CD1c-positive myeloid dendritic cell (primary cell): ENCODE data around the gene H3-3A.
"Not testable (repeated sequence)": the region's sequence is repeated elsewhere in the genome, so short reads cannot be mapped to it uniquely, and the experiment has no call there.

Experiments
- DNase-seq: peaks from one replicate; pipeline ENCODE4 v3.0.0-alpha.2; 2016; ENCODE audit errors: extremely low spot score

H3-3A gene

DNA sequence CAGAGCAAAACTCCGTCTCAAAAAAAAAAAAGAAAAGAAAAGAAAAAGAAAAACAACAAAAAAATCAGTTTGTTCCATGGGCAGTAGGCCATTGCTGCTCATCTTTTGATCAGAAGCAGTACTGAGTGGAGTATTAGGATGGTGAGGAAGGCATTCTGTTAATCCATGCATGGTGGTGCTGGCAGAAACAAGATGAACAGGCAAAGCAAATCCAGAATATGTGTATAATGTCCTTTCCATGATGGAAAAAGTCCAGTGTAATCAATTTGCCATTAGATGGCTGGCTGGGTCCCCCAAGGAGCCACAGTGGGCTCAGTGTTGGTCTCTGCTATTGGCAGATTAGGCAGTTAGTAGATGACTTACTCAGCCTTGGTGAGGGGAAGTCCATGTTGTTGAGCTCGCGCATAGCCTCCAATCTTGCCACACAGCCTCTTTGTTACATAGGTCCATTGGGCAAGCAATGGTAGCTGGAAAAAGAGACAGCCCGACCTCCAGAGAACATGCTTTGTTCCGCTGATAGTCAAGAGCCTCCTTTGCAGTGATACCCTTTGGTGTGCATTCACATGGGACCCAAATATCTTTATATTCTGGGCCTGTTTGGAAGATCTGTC, 23.3 kb downstream of the H3-3A start:
- no peak for DNase-seq

DNA sequence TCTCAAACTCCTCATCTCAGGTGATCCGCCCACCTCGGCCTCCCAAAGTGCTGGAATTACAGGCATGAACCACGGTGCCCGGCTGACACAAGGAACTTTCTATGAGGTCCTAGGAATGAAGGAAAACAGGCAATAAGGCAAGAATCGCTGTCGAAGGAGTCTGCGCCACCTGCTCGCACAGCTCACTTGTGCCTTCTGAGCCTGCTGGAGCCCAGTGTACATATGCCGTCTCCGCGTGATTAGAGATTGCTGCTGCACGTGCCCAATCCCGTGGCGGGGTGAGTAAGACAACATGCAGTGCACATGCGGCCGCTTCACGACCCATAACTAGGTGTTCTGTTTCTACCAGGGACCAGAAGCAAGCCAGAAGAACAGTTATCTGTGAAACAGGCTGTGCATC, 24.3 kb downstream of the H3-3A start:
- no peak for DNase-seq

DNA sequence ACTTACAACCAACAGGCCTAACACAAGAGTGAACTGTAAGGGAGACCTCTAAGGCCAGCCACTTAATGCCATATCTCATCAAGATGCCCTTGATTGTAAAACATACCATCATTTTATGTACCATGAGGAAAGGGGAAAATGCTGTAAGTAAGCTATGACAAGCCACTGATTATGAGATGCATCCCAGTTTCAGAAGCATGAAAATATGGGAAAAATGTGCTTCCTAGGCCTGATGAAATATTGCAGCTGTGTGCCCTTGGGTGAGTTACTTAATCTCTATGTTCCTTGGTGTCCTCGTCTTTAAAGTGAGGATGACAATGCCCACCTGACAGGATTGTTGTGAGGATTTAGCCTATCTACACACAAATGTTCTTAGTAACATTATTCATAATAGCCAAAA, 28.9 kb downstream of the H3-3A start:
- no peak for DNase-seq

DNA sequence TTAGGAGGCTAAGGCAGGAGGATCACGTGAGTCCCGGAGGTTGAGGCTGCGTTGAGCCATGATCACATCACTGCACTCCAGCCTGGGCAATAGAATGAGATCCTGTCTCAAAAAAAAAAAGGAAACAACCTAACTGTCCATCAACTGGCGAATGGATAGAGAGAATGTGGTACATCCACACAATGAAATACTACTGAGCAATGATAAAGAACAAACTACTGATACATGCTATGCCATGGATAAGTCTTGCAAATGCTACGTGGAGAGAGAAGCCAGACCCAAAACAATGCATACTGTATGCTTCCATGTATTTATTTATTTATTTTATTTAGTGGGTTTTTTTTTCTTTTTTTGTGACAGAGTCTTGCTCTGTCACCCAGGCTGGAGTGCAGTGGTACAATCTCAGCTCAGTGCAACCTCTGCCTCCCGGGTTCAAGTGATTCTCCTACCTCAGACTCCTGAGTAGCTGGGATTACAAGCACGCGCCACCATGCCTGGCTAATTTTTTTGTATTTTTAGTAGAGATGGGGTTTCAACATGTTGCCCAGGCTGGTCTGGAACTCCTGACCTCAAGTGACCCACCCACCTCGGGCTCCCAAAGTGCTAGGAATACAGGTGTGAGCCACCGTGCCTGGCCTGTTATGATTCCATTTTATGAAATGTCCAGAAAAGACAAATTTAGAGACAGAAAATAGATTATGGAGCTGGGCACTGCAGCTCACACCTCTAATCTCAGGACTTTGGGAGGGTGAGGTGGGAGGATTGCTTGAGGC, 29.7 kb downstream of the H3-3A start:
- DNase-seq, result not testable (repeated sequence)

DNA sequence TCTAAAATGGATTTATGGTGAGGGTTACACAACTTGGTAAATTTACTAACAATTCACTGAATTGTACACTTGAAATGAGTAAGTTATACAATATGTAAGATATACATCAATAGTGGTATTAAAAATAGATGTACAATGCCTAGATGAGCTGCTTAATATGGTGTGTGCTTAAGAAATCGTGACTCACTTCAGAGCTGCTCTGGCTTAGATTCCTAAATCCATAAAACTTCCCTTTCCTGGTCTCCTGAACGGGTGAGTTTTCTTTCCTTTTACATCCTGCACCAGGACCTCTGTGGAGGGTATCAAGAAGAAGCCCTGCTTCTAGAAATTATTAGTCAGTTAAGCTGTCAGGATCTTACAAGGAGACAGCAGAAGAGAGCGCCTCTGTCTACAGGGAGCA, 30.4 kb downstream of the H3-3A start:
- DNase-seq, result no peak

DNA sequence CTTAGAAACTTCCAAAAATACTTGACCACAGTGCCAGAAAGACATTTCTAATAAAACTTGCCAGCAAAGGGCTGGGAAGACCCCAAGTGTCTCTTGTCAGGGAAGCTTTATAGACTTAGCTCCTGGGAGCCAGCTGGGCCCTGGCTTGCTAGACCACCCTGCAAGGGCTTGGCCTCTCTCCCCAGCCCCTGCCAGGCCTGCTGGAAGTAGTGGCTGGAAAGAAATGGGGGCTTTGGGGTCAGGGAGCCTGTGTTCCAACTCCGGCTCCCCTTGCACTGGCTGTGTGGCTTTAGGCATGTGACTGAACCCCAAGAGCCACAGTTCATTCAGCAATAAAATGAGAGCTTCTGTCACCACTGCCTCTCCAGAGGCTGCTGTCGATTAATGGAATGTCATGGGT, 31.1 kb downstream of the H3-3A start:
- no peak for DNase-seq

DNA sequence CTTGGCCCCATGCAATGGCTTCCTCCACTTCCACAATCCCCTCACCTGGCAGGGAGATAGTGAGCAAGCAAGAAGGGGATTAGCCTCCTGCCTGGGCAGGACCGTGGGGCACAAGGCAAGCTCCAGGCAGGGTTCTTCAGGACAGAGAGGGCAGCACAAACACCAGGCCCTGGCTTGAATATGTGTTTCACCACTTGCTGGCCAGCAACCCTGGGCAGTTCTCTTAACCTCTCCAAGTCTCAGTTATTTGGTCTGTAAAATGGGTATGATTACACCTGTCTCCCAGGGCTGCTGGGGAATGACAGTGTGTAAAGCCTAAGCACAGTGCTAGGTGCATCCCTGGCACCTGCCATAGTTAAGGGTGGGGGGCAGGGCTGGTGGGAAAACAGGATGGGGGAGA, 31.9 kb downstream of the H3-3A start:
- DNase-seq, result no peak

DNA sequence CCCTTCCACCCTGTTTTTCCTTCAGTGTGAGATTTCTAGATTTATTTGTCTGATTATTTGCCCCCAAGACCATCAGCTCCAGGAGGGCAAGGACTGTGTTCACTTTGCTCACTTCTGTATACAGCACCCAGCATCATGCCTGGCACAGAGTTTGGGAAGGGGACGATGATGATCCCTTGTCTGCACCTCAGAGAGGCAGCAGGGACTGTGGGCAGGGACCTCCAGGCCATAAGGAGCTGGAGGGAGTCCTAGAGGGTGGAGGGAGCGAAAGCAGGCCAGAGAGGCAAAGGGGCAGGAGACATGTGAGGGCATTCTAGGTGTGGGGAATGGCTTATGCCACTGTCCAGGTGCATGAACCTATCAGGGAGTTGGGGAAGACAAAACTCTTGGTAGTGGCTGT, 32.8 kb downstream of the H3-3A start:
- no peak for DNase-seq

DNA sequence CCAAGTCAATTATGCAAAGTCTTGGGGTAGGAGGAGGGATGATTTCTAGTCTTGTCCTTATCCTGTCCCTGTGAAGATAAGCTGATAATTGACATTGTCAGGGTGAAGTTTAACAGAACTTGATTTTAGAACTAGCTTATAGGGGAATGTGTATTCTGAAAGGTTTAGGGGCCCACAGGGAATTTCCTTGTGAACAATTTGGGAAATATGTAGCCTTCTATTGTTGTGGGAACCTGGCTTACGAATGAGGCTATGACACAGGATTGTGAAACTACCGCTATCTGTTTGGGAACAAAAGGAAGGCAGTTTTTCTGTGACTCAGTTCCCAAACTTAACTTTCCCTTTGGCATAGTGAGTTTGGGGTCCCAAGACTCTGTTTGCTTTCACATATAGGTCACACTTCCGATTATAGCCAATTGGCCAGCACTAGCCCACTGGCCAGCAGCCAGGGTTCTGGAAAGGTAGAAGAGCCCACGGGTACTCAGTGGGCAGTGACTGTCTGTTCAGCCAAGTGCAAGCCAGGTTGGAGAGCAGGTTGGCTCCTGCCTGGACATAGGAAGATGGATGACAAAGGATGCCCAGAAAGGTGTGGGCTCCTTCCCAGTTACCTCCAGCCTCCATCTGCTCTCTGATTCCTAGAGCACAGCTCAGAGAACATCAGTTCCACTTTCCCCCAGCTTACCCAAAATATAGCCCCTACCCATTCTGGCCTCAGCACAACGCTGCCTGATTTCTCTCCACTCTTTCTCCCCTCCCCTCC, 35.5 kb downstream of the H3-3A start:
- no peak for DNase-seq

DNA sequence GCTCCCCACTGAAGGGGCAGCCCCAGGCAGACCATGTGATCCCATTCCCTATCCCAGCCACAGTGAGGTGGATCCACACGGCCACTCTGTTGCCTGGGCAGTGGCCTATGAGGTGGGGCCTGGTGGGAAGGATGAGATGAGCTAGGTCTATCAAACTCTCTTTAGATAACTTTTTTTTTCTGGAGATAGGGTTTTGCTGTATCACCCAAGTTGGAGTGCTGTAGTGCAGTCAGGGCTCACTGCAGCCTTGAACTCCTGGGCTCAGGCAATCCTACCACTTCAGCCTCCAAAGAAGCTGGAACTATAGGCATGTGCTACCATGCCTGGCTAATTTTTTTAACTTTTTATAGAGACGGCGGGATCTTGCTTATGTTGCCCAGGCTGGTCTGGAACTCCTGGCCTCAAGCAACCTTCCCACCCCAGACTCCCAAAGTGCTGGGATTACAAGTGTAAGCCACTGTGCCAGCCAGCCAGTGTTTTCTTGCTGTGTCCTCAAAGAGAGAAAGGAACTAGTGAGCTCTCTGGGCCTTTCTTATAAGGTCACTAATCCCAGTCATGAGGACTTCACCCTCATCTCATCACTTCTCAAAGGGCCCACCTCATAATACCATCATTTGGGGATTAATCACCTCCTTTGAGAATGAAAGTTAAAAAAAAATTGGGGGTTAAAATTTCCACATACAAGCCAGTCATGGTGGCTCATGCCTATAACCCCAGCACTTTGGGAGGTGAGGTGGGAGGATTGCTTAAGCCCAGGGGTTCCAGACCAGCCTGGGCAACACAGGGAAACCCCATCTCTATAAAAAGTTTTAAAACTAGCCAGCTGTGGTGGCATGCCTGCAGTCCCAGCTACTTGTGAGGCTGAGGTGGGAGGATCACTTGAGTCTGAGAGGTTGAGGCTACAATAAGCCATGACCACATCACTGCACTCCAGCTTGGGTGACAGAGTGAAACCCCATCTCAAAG, 36.6 kb downstream of the H3-3A start:
- peak; percentile 4 for DNase-seq

DNA sequence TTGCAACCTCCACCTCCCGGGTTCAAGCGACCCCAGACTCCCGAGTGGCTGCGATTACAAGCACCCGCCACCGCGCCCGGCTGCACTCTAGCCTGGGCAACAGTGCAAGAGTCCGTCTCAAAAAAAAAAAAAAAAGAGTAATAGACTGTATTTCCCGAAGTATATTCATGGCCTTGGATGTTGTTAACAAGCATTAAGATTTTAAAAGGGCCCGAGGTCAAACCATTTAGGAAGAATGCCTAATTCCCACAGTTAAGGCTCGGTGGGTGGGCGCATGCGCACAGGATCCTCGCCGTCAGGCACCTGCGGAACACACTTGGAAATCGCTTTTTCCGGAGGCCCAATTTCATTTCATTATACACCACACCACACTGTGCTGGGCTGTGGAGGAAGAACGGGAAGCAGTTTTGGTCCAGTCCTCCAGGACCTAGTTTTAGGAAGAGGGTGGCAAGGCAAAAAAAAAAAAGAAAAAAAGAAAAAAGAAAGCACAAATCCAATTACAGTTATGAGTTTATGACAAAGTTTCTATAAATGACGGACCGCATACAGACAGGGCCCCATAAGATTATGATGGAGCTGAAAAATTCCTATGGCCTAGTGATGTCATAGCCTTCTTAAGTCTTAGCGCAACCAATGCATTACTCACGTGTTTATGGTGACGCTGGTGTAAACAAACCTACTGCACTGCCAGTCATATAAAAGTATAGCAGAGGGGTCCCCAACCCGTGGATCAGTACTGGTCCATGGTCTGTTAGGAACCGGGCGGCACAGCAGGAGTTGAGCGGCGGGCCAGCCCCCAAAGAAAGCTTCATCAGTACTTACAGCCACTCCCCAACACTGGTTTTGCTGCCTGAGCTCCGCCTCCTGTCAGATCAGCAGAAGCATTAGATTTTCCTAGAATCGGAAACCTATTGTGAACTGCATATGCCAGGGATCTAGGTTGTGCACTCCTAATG, 38.2 kb downstream of the H3-3A start:
- DNase-seq, result peak; percentile 57

DNA sequence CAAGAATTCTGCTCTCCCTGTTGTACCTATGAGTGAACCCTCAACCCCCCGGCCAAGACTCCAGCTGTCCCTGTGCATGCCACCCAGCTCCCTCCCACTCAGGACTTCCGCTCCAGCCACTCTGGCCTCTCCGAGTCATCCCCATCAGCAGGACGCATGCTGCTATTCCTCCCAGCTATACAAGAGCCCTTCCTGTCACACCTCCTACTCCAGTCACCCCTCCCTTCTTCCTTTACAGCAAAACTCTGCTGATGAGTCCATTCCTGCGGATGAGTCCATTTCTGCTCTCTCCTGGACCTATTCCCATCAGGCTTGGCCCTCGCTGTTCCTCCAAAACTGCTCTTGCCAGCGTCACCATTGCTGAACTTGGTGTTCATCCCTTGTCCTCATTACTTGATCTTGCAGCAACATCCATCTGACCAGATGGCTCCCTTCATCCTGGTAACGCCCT, 42.2 kb downstream of the H3-3A start:
- DNase-seq, result no peak

DNA sequence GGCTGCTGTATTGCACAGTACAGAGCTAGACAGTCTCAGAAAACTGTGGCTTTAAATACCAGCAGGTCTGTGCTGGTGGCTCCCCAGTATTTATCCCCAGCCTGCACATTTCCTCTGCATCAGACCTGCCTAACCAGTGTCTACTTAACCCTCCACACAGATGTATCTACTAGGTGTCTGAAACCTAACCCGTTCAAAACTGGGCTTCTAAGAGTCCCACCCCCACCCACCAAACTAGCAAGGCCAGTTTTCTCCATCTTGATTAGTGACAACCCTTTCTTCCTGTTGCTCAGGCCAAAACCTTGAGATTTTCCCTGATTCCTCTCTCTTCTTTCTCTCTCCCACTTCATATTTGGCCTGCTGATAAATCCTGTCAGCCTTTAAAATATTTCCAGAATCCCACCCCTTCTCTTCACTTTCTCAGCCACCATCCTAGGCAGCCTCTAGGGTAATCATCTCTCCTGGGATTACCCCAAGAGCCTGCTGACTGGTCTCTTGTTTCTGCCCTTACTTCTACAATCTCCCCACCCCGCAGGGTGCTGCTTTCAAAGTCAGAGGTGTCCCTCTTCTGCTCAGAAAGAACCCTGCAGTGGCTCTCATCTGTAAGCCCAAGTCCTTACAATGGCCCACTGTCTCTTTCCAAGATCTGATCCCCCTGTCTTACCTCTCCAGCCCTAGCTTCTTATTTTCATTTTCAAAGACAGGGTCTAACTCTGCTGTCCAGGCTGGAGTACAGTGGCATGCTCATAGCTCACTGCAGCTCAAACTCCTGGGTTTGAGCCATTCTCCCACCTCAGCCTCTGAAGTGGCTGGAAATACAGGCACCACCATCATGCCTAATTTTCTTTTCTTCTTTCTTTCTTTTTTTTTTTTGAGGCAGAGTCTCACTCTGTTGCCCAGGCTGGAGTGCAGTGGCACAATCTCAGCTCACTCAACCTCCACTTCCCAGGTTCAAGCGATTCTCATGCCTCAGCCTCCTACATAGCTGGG, 45.2 kb downstream of the H3-3A start:
- no peak for DNase-seq

DNA sequence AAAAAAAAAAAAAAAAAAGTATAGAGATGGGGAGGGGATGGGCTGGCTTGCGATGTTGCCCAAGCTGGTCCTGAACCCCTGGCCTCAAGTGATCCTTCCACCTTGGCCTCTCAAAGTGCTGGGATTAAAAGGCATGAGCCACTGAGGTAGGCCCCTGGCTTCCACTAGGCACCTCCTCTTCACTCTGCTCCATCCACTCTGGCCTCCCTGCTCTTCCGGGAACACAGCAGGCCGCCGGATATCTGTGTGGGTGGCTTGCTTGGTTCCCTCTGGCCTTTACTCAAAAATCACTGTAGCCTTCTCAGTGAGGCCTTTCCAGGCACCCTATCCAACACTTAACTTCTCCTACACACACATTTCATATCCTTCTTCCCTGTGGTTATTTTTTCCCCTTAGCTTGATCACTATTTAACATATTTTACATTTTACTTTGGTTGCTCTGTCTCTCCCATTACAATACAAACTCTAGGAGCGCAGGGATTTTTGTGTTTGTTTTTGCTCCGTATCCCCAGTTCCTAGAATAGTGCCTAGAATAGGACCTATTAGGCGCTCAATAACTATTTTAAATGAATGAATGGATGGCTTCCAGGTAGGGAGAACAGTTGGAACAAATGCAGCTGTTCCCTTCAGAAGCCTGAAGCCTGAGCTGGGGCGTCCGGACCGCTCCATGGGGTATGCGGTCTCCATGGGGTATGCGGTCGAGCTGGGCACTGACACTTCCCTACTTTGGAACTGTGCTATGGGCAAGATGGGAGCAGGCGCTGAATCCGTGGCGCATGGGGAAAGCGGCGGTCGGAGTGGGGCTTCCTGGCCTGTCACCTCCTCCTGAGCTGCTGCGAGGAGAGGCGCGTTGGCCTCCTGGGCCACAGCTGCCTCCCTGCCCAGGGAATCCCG, 46.7 kb downstream of the H3-3A start:
- DNase-seq, result peak; percentile 82

DNA sequence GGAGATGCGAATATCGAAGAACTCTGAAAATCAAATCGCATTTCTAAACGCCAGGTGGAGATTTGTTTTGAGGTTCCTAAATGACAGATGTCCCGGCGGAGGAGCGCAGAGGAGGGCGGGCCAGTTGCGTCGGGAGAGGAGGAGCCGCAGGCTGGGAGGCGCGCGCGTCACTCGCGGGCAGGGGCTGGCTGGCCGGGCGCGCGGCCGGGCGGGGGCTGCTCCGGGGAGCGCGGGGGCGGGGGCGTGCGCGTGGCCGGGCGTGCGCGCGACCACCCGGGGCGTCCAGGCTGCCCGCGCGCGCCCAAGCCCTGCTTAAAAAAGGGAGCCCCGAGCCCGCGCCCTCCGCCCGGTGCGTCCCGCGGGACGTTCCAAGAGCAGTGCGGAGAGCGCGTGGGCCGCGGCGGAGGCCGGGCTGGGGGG, 47.3 kb downstream of the H3-3A start:
- peak; percentile 90 for DNase-seq

DNA sequence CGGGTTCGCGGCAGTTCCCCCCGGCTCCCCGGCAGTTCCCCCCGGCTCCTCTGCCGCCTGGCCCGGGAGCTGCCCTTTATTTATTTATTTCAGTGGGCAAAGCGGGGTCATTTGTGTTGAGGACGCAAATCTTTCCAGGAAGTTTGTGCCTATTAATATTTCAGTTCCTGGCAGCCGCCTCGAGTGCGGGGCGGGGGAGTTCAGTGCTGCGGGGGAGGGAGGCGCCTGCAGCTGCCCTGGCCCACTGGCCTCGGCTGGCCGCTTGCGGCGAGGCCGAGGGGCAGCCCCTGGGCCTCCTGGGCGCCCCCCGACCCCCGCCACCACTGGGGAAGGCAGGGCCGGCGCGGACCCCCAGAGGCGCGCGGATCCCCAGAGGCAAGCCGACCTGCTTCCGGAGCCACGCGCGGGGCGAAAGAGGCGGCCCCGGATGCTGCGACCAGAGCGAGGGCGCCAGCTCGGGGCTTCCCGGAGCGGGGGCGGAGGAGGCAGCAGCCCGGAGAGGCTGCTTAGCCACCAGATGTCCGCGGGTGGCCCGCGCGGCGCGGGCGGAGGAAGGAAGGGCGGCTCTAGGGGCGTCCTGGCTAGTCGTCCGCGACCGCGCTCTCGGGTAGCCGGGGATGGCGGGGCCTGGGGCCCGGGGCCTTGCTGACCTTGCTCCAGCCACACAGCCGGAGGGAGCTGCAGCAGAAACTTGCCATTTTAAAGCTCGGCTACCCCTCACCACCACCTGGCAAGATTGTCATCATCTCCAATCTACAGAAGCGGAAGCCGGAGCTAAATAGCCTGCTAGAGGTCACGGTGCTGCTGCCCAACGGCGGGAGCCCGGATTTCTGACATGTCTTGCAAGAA, 48.0 kb downstream of the H3-3A start:
- DNase-seq, result peak; percentile 87
